CD4-positive, CD25-positive, alpha-beta regulatory T cell (primary cell): Measurements from ENCODE around the gene NPEPPS. TPM values are rescaled to one million over a fixed set of nuclear protein-coding genes. Genes with fewer than 3 reads are reported as not detected.

Source experiments
- ATAC-seq, 2 donors: fragments of 150-1000 bp; cut with Tn5 transposase; one replicate each; pipeline ENCODE4 v1.10.0; 2021; ENCODE audit warnings: low read depth in 2 of 2, moderate number of reproducible peaks in 2 of 2, moderate library complexity in 1 of 2
- DNase-seq, 3 donors: peaks; one replicate each; pipeline versions ENCODE4 v3.0.0 to v3.0.0-alpha.2; 2012 to 2022; ENCODE audit warnings: mixed read lengths in 1 of 3
- H3K27ac ChIP-seq: one replicate; pipeline ENCODE4 v1.7.0; 2013; ENCODE audit warnings: mild to moderate bottlenecking, low read length; ENCODE audit not compliant: insufficient read depth, poor library complexity, severe bottlenecking
- H3K27me3 ChIP-seq: one replicate; pipeline ENCODE4 v1.7.0; 2013; ENCODE audit warnings: low read length; ENCODE audit not compliant: control insufficient read depth, insufficient read depth
- H3K36me3 ChIP-seq: one replicate; pipeline ENCODE4 v1.7.0; 2013; ENCODE audit warnings: mild to moderate bottlenecking, low read length, moderate library complexity; ENCODE audit not compliant: control insufficient read depth, insufficient read depth
- H3K4me1 ChIP-seq: 2 replicates; pipeline ENCODE4 v1.7.0; 2013; ENCODE audit warnings: mild to moderate bottlenecking, low read length; ENCODE audit not compliant: insufficient read depth, control insufficient read depth, poor library complexity, severe bottlenecking
- H3K4me3 ChIP-seq: one replicate; pipeline ENCODE4 v1.7.0; 2013; ENCODE audit warnings: low read depth, mild to moderate bottlenecking, low read length, moderate library complexity
- H3K9me3 ChIP-seq, 2 experiments: 1 replicate in 1 of 2; 2 replicates in 1 of 2; pipeline ENCODE4 v1.7.0; 2013; ENCODE audit warnings: low read length in 2 of 2, mild to moderate bottlenecking in 1 of 2, moderate library complexity in 1 of 2; ENCODE audit not compliant: control insufficient read depth in 2 of 2
- H3K27ac Mint-ChIP-seq, 3 donors: one replicate each; pipeline ENCODE4 v1.8.0; 2020 to 2022; ENCODE audit warnings: mild to moderate bottlenecking in 3 of 3, mixed read lengths in 3 of 3, moderate library complexity in 2 of 3
- H3K27me3 Mint-ChIP-seq: one replicate; pipeline ENCODE4 v1.8.0; 2022; ENCODE audit warnings: mild to moderate bottlenecking, mixed read lengths
- H3K36me3 Mint-ChIP-seq: one replicate; pipeline ENCODE4 v1.8.0; 2020; ENCODE audit warnings: mixed read lengths
- H3K4me1 Mint-ChIP-seq, 4 donors: one replicate each; pipeline ENCODE4 v1.8.0; 2020 to 2022; ENCODE audit warnings: mixed read lengths in 4 of 4, mild to moderate bottlenecking in 1 of 4
- H3K4me3 Mint-ChIP-seq, 4 donors: one replicate each; pipeline ENCODE4 v1.8.0; 2020 to 2022; ENCODE audit warnings: mild to moderate bottlenecking in 4 of 4, mixed read lengths in 4 of 4, moderate library complexity in 3 of 4
- H3K9me3 Mint-ChIP-seq, 7 donors: one replicate each; pipeline ENCODE4 v1.8.0; 2020 to 2022; ENCODE audit warnings: mixed read lengths in 7 of 7, mild to moderate bottlenecking in 3 of 7, moderate library complexity in 2 of 7
- polyA plus RNA-seq, 4 donors: library from polyadenylated mRNA; unstranded; fragments of 300-500 nt; fragmentation: Illumina TruSeq; gene quantifications; one replicate each; pipeline ENCODE4 v1.2.3, GENCODE V29; 2021
- total RNA-seq: library from RNA; stranded (reverse); gene quantifications from one replicate; pipeline ENCODE4 v1.2.3, GENCODE V29; 2022

NPEPPS gene
- total and polyA plus RNA-seq, 5 donors from 2014 or later: 40.6 to 118 (median 42.1) TPM

GRCh38 chr17:47663912-47664623 is 133.2 kb downstream of the NPEPPS start:
- peaks cover 31% of the 10 kb centered on the region for H3K36me3 Mint-ChIP-seq
- peaks cover 25% of the 10 kb centered on the region for H3K4me1 ChIP-seq
- H3K27me3 Mint-ChIP-seq: no peaks in the 10 kb centered on the region
- peak overlapping the region; percentile 9 to 89 (median 82) for H3K27ac Mint-ChIP-seq
- H3K9me3 ChIP-seq: no peaks in the 10 kb centered on the region
- ATAC-seq (peak; percentile 62 to 63), DNase-seq (peak; percentile 45 to 80 (median 66))
- peaks cover 11 to 39% (median 23%) of the 10 kb centered on the region in 4 donors for H3K4me1 Mint-ChIP-seq
- H3K4me3 Mint-ChIP-seq: peak overlapping the region; percentile 10 to 63 (median 32)
- peak overlapping the region; percentile 21 for H3K4me3 ChIP-seq
- peak overlapping the region; percentile 45 for H3K27ac ChIP-seq
- no peaks in the 10 kb centered on the region for H3K27me3 ChIP-seq
- no peaks in the 10 kb centered on the region for H3K9me3 Mint-ChIP-seq
- H3K36me3 ChIP-seq: peaks cover 75% of the 10 kb centered on the region

- H3K4me3 Mint-ChIP-seq: peak overlapping the region in 1 of 4 donors; percentile 42
- peaks cover 11 to 38% (median 26%) of the 10 kb centered on the region in 4 donors for H3K4me1 Mint-ChIP-seq
- no peak overlapping the region for H3K4me3 ChIP-seq
- peaks cover 21% of the 10 kb centered on the region for H3K4me1 ChIP-seq
- DNase-seq (no peak), ATAC-seq (no peak)
- no peaks in the 10 kb centered on the region for H3K9me3 Mint-ChIP-seq
- no peaks in the 10 kb centered on the region for H3K9me3 ChIP-seq
- no peaks in the 10 kb centered on the region for H3K27me3 Mint-ChIP-seq
- peaks cover 32% of the 10 kb centered on the region for H3K36me3 Mint-ChIP-seq
- H3K27ac Mint-ChIP-seq: peak overlapping the region; percentile 9 to 82 (median 66)
- peaks cover 81% of the 10 kb centered on the region for H3K36me3 ChIP-seq
- H3K27me3 ChIP-seq: no peaks in the 10 kb centered on the region
- peak overlapping the region; percentile 45 for H3K27ac ChIP-seq
Measured at GRCh38 chr17:47664624-47664941, 133.7 kb downstream of the NPEPPS start.

- no peak overlapping the region for H3K27ac Mint-ChIP-seq
- Histone ChIP-seq H3K27me3 (no peaks in the 10 kb centered on the region), H3K27ac (no peak overlapping the region), H3K9me3 (no peaks in the 10 kb centered on the region), H3K4me3 (no peak overlapping the region), H3K4me1 (peaks cover 17% of the 10 kb centered on the region), H3K36me3 (peaks cover 91% of the 10 kb centered on the region)
- no peaks in the 10 kb centered on the region for H3K9me3 Mint-ChIP-seq
- ATAC-seq (no peak), DNase-seq (no peak)
- H3K36me3 Mint-ChIP-seq: peaks cover 40% of the 10 kb centered on the region
- H3K4me1 Mint-ChIP-seq: peaks cover 13 to 40% (median 26%) of the 10 kb centered on the region in 4 donors
- H3K27me3 Mint-ChIP-seq: no peaks in the 10 kb centered on the region
- H3K4me3 Mint-ChIP-seq: no peak overlapping the region
Measured at GRCh38 chr17:47665655-47666054, 134.7 kb downstream of the NPEPPS start.

- Mint-ChIP-seq H3K4me3 (no peak overlapping the region), H3K27me3 (no peaks in the 10 kb centered on the region), H3K4me1 (peaks cover 11 to 32% (median 22%) of the 10 kb centered on the region in 4 donors), H3K36me3 (peaks cover 47% of the 10 kb centered on the region), H3K27ac (peak overlapping the region in 1 of 3 donors; percentile 75), H3K9me3 (no peaks in the 10 kb centered on the region)
- no peak for ATAC-seq
- no peak for DNase-seq
- no peaks in the 10 kb centered on the region for H3K9me3 ChIP-seq
- H3K27ac ChIP-seq: no peak overlapping the region
- H3K4me3 ChIP-seq: no peak overlapping the region
- H3K36me3 ChIP-seq: peaks cover 95% of the 10 kb centered on the region
- H3K4me1 ChIP-seq: peaks cover 8% of the 10 kb centered on the region
- no peaks in the 10 kb centered on the region for H3K27me3 ChIP-seq
Measured at GRCh38 chr17:47669081-47669480, 138.2 kb downstream of the NPEPPS start.

GRCh38 chr17:47670064-47670463 is 139.2 kb downstream of the NPEPPS start:
- Mint-ChIP-seq H3K4me1 (peaks cover 6 to 35% (median 17%) of the 10 kb centered on the region in 4 donors), H3K4me3 (peak overlapping the region; percentile 2 to 12 (median 8)), H3K36me3 (peaks cover 51% of the 10 kb centered on the region), H3K27ac (peak overlapping the region; percentile 75 to 97 (median 84)), H3K9me3 (no peaks in the 10 kb centered on the region), H3K27me3 (no peaks in the 10 kb centered on the region)
- H3K27me3 ChIP-seq: no peaks in the 10 kb centered on the region
- H3K4me3 ChIP-seq: no peak overlapping the region
- H3K27ac ChIP-seq: no peak overlapping the region
- H3K4me1 ChIP-seq: peaks cover 6% of the 10 kb centered on the region
- H3K36me3 ChIP-seq: peaks cover 96% of the 10 kb centered on the region
- H3K9me3 ChIP-seq: no peaks in the 10 kb centered on the region
- ATAC-seq: peak; percentile 68 to 78
- peak in 1 of 3 donors; percentile 65 for DNase-seq

Other genes starting within 250 kb of the NPEPPS start
- 5.7 TPM for gene EFCAB13, start 207.2 kb upstream of the NPEPPS start, total RNA-seq
- 1 to 10 TPM; 2.3 to 8.3 (median 2.9) TPM for gene EFCAB13, start 207.2 kb upstream of the NPEPPS start, polyA plus RNA-seq
- gene KPNB1, start 118.8 kb downstream of the NPEPPS start, total RNA-seq: 242 TPM
- 10 to 100 TPM; 20.4 to 27.2 (median 23.3) TPM for gene KPNB1, start 118.8 kb downstream of the NPEPPS start, polyA plus RNA-seq
- 6.1 TPM for gene TBKBP1, start 163.1 kb downstream of the NPEPPS start, total RNA-seq
- under 1 TPM; 0.11 to 0.60 (median 0.51) TPM for gene TBKBP1, start 163.1 kb downstream of the NPEPPS start, polyA plus RNA-seq
- 15.7 TPM for gene TBX21, start 202.1 kb downstream of the NPEPPS start, total RNA-seq
- 1 to 10 TPM; 3.8 to 8.5 (median 5.2) TPM for gene TBX21, start 202.1 kb downstream of the NPEPPS start, polyA plus RNA-seq